Measurements from ENCODE around the gene NEU4. TPM values are rescaled to one million over a fixed set of nuclear protein-coding genes. Genes with fewer than 3 reads are reported as not detected.

NEU4 gene
- total RNA-seq, 1 experiment from 2014 or later, result 0.70 TPM

DNA sequence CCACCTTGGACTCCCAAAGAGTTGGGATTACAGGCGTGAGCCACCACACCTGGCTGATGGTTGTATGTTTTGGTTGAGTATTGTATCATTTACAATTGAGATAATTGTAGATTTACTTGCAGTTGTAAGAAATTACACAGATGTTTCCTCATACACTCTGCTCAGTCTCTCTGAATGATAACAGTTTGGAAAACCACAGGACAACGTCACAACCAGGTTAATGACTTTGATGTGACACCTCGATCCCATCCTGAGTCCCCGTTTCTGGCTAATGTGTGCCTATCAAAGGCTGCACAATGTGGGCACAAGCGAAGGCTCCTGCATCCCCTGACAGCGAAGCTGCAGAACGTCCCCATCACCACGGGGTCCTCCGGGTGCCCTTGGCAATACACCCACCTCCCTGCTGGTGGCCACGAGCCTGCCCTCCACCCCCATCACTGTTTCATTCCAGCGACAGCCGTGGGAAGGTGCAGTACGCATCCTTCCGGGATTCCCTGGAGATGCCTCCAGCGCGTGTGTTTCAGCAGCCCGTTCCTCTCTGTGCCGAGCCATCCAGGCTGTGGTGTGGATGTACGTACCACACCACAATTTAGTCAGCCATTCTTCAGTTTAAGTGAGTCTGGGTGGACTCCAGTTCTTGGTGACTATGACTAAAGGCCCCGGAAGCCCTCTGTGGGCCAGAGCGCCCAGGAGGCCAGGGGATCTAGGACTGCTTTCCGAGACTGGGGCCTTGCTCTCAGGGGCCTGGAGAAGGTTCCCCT lies 54.0 kb downstream of the NEU4 start:
- no peak overlapping the region for H3K4me2 ChIP-seq (ENCODE audit: insufficient read depth, insufficient read length, low read length)
- no peak for TF ChIP-seq CTCF (conservative IDR thresholded peaks at IDR 0.05)
- WGBS (ENCODE audit: extremely low coverage, insufficient read length, low lambda C conversion rate), result no CpG with 5 or more reads among the region's 22 CpGs
- peaks cover 19% of the 10 kb centered on the region for H3K27me3 Mint-ChIP-seq (ENCODE audit: low read depth)
- no peak overlapping the region for H2BK5ac ChIP-seq (ENCODE audit: insufficient read length, low read length)
- no peak overlapping the region for H3K18ac ChIP-seq (ENCODE audit: insufficient read length, low read depth, low read length)
- H3K4me3 Mint-ChIP-seq, result no peak overlapping the region; a peak in 1 of 5 replicates
- no peak overlapping the region for H3K56ac ChIP-seq (ENCODE audit: insufficient read length, low read depth, low read length)
- H3K36me3 Mint-ChIP-seq (ENCODE audit: insufficient read depth in 1 of 3, low read depth in 3 of 3), result peaks cover 0 to 6% (median 0%) of the 10 kb centered on the region in 3 experiments; a peak in 2 of 7 replicates
- no peak overlapping the region for H2AFZ ChIP-seq (ENCODE audit: low read length)
- peaks cover 19 to 20% of the 10 kb centered on the region in 2 experiments for H3K9me3 Mint-ChIP-seq
- H3K27ac ChIP-seq (ENCODE audit: insufficient read length, low read depth, low read length), result no peak overlapping the region
- no peaks in the 10 kb centered on the region; the same call in 1 of the 2 replicates for H3K4me1 ChIP-seq (ENCODE audit: insufficient read depth, low read length)
- no peak overlapping the region for H3K4ac ChIP-seq (ENCODE audit: low read depth, low read length)
- peaks cover 6 to 23% of the 10 kb centered on the region in 2 experiments for H3K4me1 Mint-ChIP-seq
- no peak overlapping the region for H3K27ac Mint-ChIP-seq
- H4K91ac ChIP-seq (ENCODE audit: insufficient read length, low read depth, low read length), result no peak overlapping the region
- H3K79me2 ChIP-seq (ENCODE audit: insufficient read depth, low read length), result no peaks in the 10 kb centered on the region
- no peak overlapping the region for H3K23ac ChIP-seq (ENCODE audit: insufficient read length, low read depth, low read length)
- H3T11ph ChIP-seq (ENCODE audit: low read length), result no peak overlapping the region
- no peak overlapping the region for H2BK15ac ChIP-seq (ENCODE audit: low read depth, low read length)
- H3K27me3 ChIP-seq (ENCODE audit: insufficient read depth, low read length), result no peaks in the 10 kb centered on the region; the same call in 1 of the 2 replicates
- no peak overlapping the region for H2BK20ac ChIP-seq (ENCODE audit: low read depth, low read length, poor library complexity, severe bottlenecking)
- no peaks in the 10 kb centered on the region for H3K79me1 ChIP-seq (ENCODE audit: insufficient read depth, low read depth, low read length, poor library complexity, severe bottlenecking)
- H3K9me3 ChIP-seq (ENCODE audit: control insufficient read depth, low read depth, low read length), result no peaks in the 10 kb centered on the region
- no peak overlapping the region for H3K9ac ChIP-seq (ENCODE audit: extremely low read depth, insufficient read length, low read length)
- H3K23me2 ChIP-seq (ENCODE audit: insufficient read length, low read depth, low read length, poor library complexity, severe bottlenecking), result no peaks in the 10 kb centered on the region
- H2AK5ac ChIP-seq (ENCODE audit: insufficient read length, low read length), result no peak overlapping the region
- H4K20me1 ChIP-seq (ENCODE audit: control insufficient read depth, insufficient read depth, insufficient read length), result peaks cover 8% of the 10 kb centered on the region
- H3K14ac ChIP-seq (ENCODE audit: insufficient read depth, low read length), result no peak overlapping the region
- no peak overlapping the region for H4K5ac ChIP-seq (ENCODE audit: insufficient read length, low read depth, low read length)
- H2BK12ac ChIP-seq (ENCODE audit: insufficient read length, low read depth, low read length), result no peak overlapping the region
- DNase-seq, result no peak
- no peak overlapping the region for H4K8ac ChIP-seq (replicated peaks; ENCODE audit: insufficient read length, low read depth, low read length)
- H2BK120ac ChIP-seq (ENCODE audit: low read depth, low read length, poor library complexity, severe bottlenecking), result no peak overlapping the region
